H1 (cell line): ENCODE measurements around the gene TSN. TPM values are rescaled to one million over a fixed set of nuclear protein-coding genes. Genes with fewer than 3 reads are reported as not detected.

Experiments
- CTCF ChIA-PET: fragments of 300-600 bp; sonication (Branson Sonifier 250); formaldehyde crosslinking; loops from one replicate; lab custom pipeline; 2021; ENCODE audit not compliant: partially characterized antibody; lab: Charles Lee
- POLR2A ChIA-PET: fragments of 300-600 bp; sonication (Branson Sonifier 250); formaldehyde crosslinking; loops from one replicate; lab custom pipeline; 2021; ENCODE audit warnings: inconsistent platforms; ENCODE audit not compliant: partially characterized antibody; lab: Charles Lee
- DNase-seq, 2 experiments: peaks; one replicate each; pipeline versions ENCODE4 v3.0.0 to v3.0.0-alpha.2; 2010 to 2022; ENCODE audit warnings: low spot score in 2 of 2, low read depth in 1 of 2, mixed read lengths in 1 of 2
- FAIRE-seq: peaks from 2 replicates; lab custom pipeline; 2011; peaks lifted over from hg19 to GRCh38; lab: Jason Lieb, UNC
- H2AFZ ChIP-seq: 2 replicates; pipeline ENCODE4 v1.8.1; 2012; ENCODE audit warnings: low read length, inconsistent platforms
- H2AK5ac ChIP-seq: 2 replicates; pipeline ENCODE4 v1.6.1; 2013; ENCODE audit warnings: low read depth, low read length
- H2BK120ac ChIP-seq: replicated peaks from 2 replicates; pipeline ENCODE3; 2013; ENCODE audit warnings: low read depth, low read length, inconsistent platforms
- H2BK12ac ChIP-seq: 2 replicates; pipeline ENCODE4 v1.6.1; 2013; ENCODE audit warnings: low read depth, low read length
- H2BK15ac ChIP-seq: 2 replicates; pipeline ENCODE4 v1.6.1; 2013; ENCODE audit warnings: low read length
- H2BK20ac ChIP-seq: 2 replicates; pipeline ENCODE4 v1.6.1; 2013; ENCODE audit warnings: low read length
- H2BK5ac ChIP-seq: 2 replicates; pipeline ENCODE4 v1.6.1; 2013; ENCODE audit warnings: low read depth, low read length
- H3K14ac ChIP-seq: 2 replicates; pipeline ENCODE4 v1.6.1; 2013; ENCODE audit warnings: inconsistent platforms; ENCODE audit not compliant: insufficient read length
- H3K18ac ChIP-seq: 2 replicates; pipeline ENCODE4 v1.6.1; 2013; ENCODE audit warnings: low read length; ENCODE audit errors: extremely low read depth
- H3K23ac ChIP-seq: 2 replicates; pipeline ENCODE4 v1.6.1; 2013; ENCODE audit warnings: inconsistent platforms; ENCODE audit not compliant: insufficient read length
- H3K23me2 ChIP-seq: 2 replicates; pipeline ENCODE4 v1.6.1; 2013; ENCODE audit warnings: low read depth, low read length
- H3K27ac ChIP-seq: 2 replicates; pipeline ENCODE4 v1.6.1; 2011; ENCODE audit warnings: low read depth, low read length, inconsistent platforms
- H3K27me3 ChIP-seq, 4 experiments: replicated peaks in 1 of 4; 1 replicate in 1 of 4; 2 replicates in 3 of 4; pipeline versions ENCODE4 v1.6.1 to v1.8.1; 2011 to 2013; ENCODE audit warnings: low read length in 3 of 4, mild to moderate bottlenecking in 3 of 4, inconsistent platforms in 2 of 4, mixed read lengths in 2 of 4, moderate library complexity in 1 of 4; ENCODE audit not compliant: control insufficient read depth in 3 of 4, insufficient read depth in 3 of 4; ENCODE audit errors: extremely low read depth in 1 of 4
- H3K36me3 ChIP-seq, 4 experiments: 2 replicates each; pipeline versions ENCODE4 v1.6.1 to v1.8.1; 2011 to 2013; ENCODE audit warnings: mild to moderate bottlenecking in 4 of 4, low read length in 3 of 4, moderate library complexity in 2 of 4, control low read depth in 1 of 4, inconsistent platforms in 1 of 4; ENCODE audit not compliant: insufficient read depth in 4 of 4, control insufficient read depth in 2 of 4
- H3K4ac ChIP-seq: replicated peaks from 2 replicates; pipeline ENCODE3; 2013; ENCODE audit warnings: low read length, low read depth, mixed read lengths, inconsistent platforms; ENCODE audit not compliant: insufficient read length
- H3K4me1 ChIP-seq, 4 experiments: replicated peaks in 1 of 4; 1 replicate in 1 of 4; 2 replicates in 3 of 4; pipeline versions ENCODE4 v1.6.1 to v1.8.1; 2011 to 2013; ENCODE audit warnings: low read length in 3 of 4, inconsistent platforms in 2 of 4, mixed read lengths in 1 of 4; ENCODE audit not compliant: insufficient read depth in 4 of 4, control insufficient read depth in 3 of 4
- H3K4me2 ChIP-seq, 2 experiments: 2 replicates each; pipeline versions ENCODE4 v1.6.1 to v1.8.1; 2011 to 2013; ENCODE audit warnings: low read depth in 2 of 2, low read length in 2 of 2, control low read depth in 1 of 2, inconsistent platforms in 1 of 2, mild to moderate bottlenecking in 1 of 2; ENCODE audit not compliant: insufficient read depth in 1 of 2
- H3K4me3 ChIP-seq, 4 experiments: fragments of 200-600, 300-600 bp in 1 of 4; sonication (generic), shearing (Covaris generic), sonication (Bioruptor Twin) in 1 of 4; 2 replicates each; pipeline versions ENCODE4 v1.5.1 to v1.8.1; 2011 to 2016; ENCODE audit warnings: low read length in 4 of 4, low read depth in 3 of 4, control low read depth in 2 of 4, inconsistent platforms in 2 of 4, mild to moderate bottlenecking in 2 of 4, mixed read lengths in 1 of 4, moderate library complexity in 1 of 4; ENCODE audit not compliant: insufficient read depth in 2 of 4; ENCODE audit errors: extremely low read depth in 1 of 4
- H3K56ac ChIP-seq: replicated peaks from 2 replicates; pipeline ENCODE3; 2013; ENCODE audit warnings: low read depth, mild to moderate bottlenecking, mixed read lengths, low read length, inconsistent platforms; ENCODE audit not compliant: insufficient read length
- H3K79me1 ChIP-seq: 2 replicates; pipeline ENCODE4 v1.6.1; 2013; ENCODE audit warnings: low read depth, low read length, control low read depth
- H3K79me2 ChIP-seq, 2 experiments: 2 replicates each; pipeline versions ENCODE4 v1.6.1 to v1.8.1; 2012 to 2013; ENCODE audit warnings: low read length in 2 of 2, mild to moderate bottlenecking in 2 of 2, inconsistent platforms in 1 of 2; ENCODE audit not compliant: insufficient read depth in 2 of 2, control insufficient read depth in 1 of 2
- H3K9ac ChIP-seq, 4 experiments: replicated peaks in 1 of 4; 1 replicate in 1 of 4; 2 replicates in 3 of 4; pipeline versions ENCODE4 v1.6.1 to v1.8.1; 2011 to 2013; ENCODE audit warnings: low read depth in 3 of 4, low read length in 3 of 4, control low read depth in 2 of 4, mild to moderate bottlenecking in 2 of 4, moderate library complexity in 2 of 4, inconsistent platforms in 1 of 4; ENCODE audit errors: extremely low read depth in 1 of 4
- H3K9me3 ChIP-seq, 2 experiments: 2 replicates each; pipeline versions ENCODE4 v1.6.1 to v1.8.1; 2012 to 2013; ENCODE audit warnings: mild to moderate bottlenecking in 2 of 2, moderate library complexity in 2 of 2, control low read depth in 1 of 2, inconsistent platforms in 1 of 2, low read depth in 1 of 2, low read length in 1 of 2, mixed read lengths in 1 of 2; ENCODE audit not compliant: insufficient read depth in 2 of 2
- H4K20me1 ChIP-seq, 2 experiments: replicated peaks in 1 of 2; 2 replicates each; pipeline versions ENCODE3 to v1.8.1; 2011 to 2013; ENCODE audit warnings: inconsistent platforms in 2 of 2, low read length in 2 of 2, mild to moderate bottlenecking in 1 of 2; ENCODE audit not compliant: insufficient read depth in 2 of 2, control insufficient read depth in 1 of 2
- H4K5ac ChIP-seq: 2 replicates; pipeline ENCODE4 v1.6.1; 2013; ENCODE audit warnings: low read length, low read depth, mixed read lengths, inconsistent platforms; ENCODE audit not compliant: insufficient read length
- H4K8ac ChIP-seq: 2 replicates; pipeline ENCODE4 v1.8.0; 2013; ENCODE audit warnings: mild to moderate bottlenecking, moderate library complexity, low read length, inconsistent platforms; ENCODE audit not compliant: insufficient read depth; ENCODE audit errors: extremely low read depth
- H4K91ac ChIP-seq: replicated peaks from 2 replicates; pipeline ENCODE3; 2013; ENCODE audit warnings: low read length, mixed read lengths, inconsistent platforms; ENCODE audit not compliant: insufficient read length
- ASH2L ChIP-seq: fragments of 200-600, 300-600 bp; sonication (generic); IDR thresholded peaks from one replicate; pipeline ENCODE4 v1.7.1; 2017; ENCODE audit warnings: low read length
- CREB1 ChIP-seq: IDR thresholded peaks from 2 replicates; pipeline ENCODE4 v1.6.1; 2012; ENCODE audit warnings: inconsistent platforms
- CTCF ChIP-seq, 3 experiments: IDR thresholded peaks; 1 replicate in 2 of 3; 2 replicates in 1 of 3; pipeline versions ENCODE4 v1.5.1 to v1.6.1; 2011; ENCODE audit warnings: low read length in 3 of 3, mild to moderate bottlenecking in 3 of 3, inconsistent platforms in 2 of 3, low read depth in 1 of 3, moderate library complexity in 1 of 3; ENCODE audit not compliant: insufficient read depth in 1 of 3; ENCODE audit errors: control extremely low read depth in 1 of 3
- HDAC6 ChIP-seq: IDR thresholded peaks from one replicate; pipeline ENCODE4 v1.7.1; 2012; ENCODE audit warnings: low read depth, mild to moderate bottlenecking, inconsistent platforms, low read length, moderate library complexity
- JUND ChIP-seq: IDR thresholded peaks from 2 replicates; pipeline ENCODE4 v1.6.1; 2011; ENCODE audit warnings: mild to moderate bottlenecking, improper control_type of control experiment, low read length
- PHF8 ChIP-seq: fragments of 200-600 bp; sonication (generic); conservative IDR thresholded peaks from 2 replicates; pipeline ENCODE4 v1.7.1; 2012; ENCODE audit warnings: low read depth, mild to moderate bottlenecking, inconsistent platforms, low read length, moderate library complexity
- SAP30 ChIP-seq: fragments of 300-600 bp; sonication (generic); IDR thresholded peaks from 2 replicates; pipeline ENCODE4 v1.7.1; 2012; ENCODE audit warnings: low read length, moderate library complexity, mild to moderate bottlenecking, inconsistent platforms; ENCODE audit not compliant: insufficient read depth, insufficient replicate concordance
- YY1 ChIP-seq: IDR thresholded peaks from 2 replicates; pipeline ENCODE4 v1.6.1; 2011; ENCODE audit warnings: low read depth, mild to moderate bottlenecking, low read length
- WGBS, 2 experiments: shearing (Covaris generic) in 1 of 2; methylation state at CpG; one replicate each; pipeline versions ENCODE4 v1.1.6 to v1.1.7; 2013 to 2015; ENCODE audit warnings: low lambda C conversion rate in 2 of 2, mixed read lengths in 2 of 2, inconsistent platforms in 1 of 2, low coverage in 1 of 2, missing lambda C conversion rate in 1 of 2; ENCODE audit not compliant: insufficient replicate concordance in 2 of 2, insufficient coverage in 1 of 2, insufficient read length in 1 of 2; ENCODE audit errors: extremely low coverage in 1 of 2, missing lambda C conversion rate in 1 of 2; 5-methylcytosine and 5-hydroxymethylcytosine counted together
- polyA plus RNA-seq, 7 experiments: library from polyadenylated mRNA; depleted of rRNA in 3 of 7; stranded (reverse) in 5 of 7; unstranded in 2 of 7; fragments of >200 nt in 5 of 7; fragments of 200-250 nt in 2 of 7; gene quantifications; 1 replicate in 5 of 7; 2 replicates in 1 of 7; 4 replicates in 1 of 7; pipeline versions ENCODE4 v1.2.1 to v1.2.3, GENCODE V29; 2011 to 2013; ENCODE audit warnings: missing spikeins in 2 of 7, mixed read lengths in 2 of 7
- total RNA-seq: library from RNA; stranded (reverse); fragmentation: NEBNext Ultra II Directional; extraction: Animal tissue kit (Norgen Biotek cat#: 25700); gene quantifications from 2 replicates; pipeline ENCODE4 v1.2.1, GENCODE V29; 2021
- TF ChIP-seq, protein P1 (sequence below): IDR thresholded peaks from 2 replicates; pipeline ENCODE4 v1.6.1; 2012; ENCODE audit warnings: inconsistent platforms

The TSN gene
- total and polyA plus RNA-seq, 2 of the 8 experiments (the other 6 are each of a cell fraction or from before 2014, with no cell fraction given), result 44.4 to 96.1 TPM

DNA sequence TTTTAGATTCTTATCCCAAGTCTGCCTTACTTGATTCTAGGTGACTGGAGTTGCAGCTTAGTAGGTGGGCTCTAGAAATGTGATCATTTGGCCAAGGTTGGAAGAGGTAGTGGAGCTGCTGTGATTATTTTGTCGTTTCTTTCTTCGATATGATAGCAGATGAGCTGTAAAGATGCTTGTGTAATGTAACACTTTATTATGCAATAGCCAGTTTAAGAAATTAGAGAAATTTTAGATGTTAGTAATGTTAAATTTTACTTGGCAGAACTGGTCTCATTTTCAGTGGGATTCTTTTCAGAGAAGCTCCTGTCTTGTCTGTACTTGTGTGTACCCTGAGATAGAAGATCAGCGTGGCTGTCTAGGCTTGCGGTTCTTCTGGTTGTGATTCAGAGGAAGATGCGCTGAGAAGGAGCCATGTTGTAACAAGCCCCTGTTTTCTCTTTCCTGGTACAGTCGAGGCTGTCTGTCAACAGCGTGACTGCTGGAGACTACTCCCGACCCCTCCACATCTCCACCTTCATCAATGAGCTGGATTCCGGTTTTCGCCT lies 9.3 kb downstream of the TSN start:
- no peak overlapping the region for H3K9ac ChIP-seq
- no peak overlapping the region for H2BK20ac ChIP-seq
- H3K56ac ChIP-seq, result no peak overlapping the region
- no peak overlapping the region for H2AK5ac ChIP-seq
- no peak overlapping the region for H2BK5ac ChIP-seq
- H3K14ac ChIP-seq, result no peak overlapping the region
- H4K20me1 ChIP-seq, result peaks cover 0 to 2% of the 10 kb centered on the region in 2 experiments
- H3K27ac ChIP-seq, result no peak overlapping the region
- no peaks in the 10 kb centered on the region for H3K4me1 ChIP-seq
- no peak overlapping the region for H4K5ac ChIP-seq
- ChIA-PET POLR2A (interaction anchor here (0.8 to 2.4 kb wide), 3 partner anchors 9 to 116 kb away, joined by 3 to 6 read pairs (median 3); partner anchors contain the start of genes NIFK and TSN), CTCF (no interaction called here)
- no peaks in the 10 kb centered on the region for H3K79me1 ChIP-seq
- no peak overlapping the region for H4K91ac ChIP-seq
- H2BK15ac ChIP-seq, result no peak overlapping the region
- H3K27me3 ChIP-seq, result no peaks in the 10 kb centered on the region
- FAIRE-seq, result no peak
- no peak overlapping the region for H2BK120ac ChIP-seq
- no peak overlapping the region for H3K4me3 ChIP-seq
- no peak overlapping the region for H2AFZ ChIP-seq
- no peak overlapping the region for H3K4me2 ChIP-seq
- H3K23me2 ChIP-seq, result no peaks in the 10 kb centered on the region
- no peak overlapping the region for H2BK12ac ChIP-seq
- DNase-seq, result no peak
- peaks cover 0 to 5% of the 10 kb centered on the region in 2 experiments; a peak in 2 of 4 replicates for H3K79me2 ChIP-seq
- no peak overlapping the region for H4K8ac ChIP-seq
- no peaks in the 10 kb centered on the region for H3K9me3 ChIP-seq
- no peak for TF ChIP-seq ASH2L
- TF ChIP-seq, protein P1, sequence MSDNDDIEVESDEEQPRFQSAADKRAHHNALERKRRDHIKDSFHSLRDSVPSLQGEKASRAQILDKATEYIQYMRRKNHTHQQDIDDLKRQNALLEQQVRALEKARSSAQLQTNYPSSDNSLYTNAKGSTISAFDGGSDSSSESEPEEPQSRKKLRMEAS, result no peak
- no peak for TF ChIP-seq CTCF (IDR thresholded peaks at IDR 0.05; ENCODE audit: control extremely low read depth in 1 of 3, insufficient read depth in 1 of 3, low read depth in 1 of 3, low read length in 3 of 3)
- TF ChIP-seq PHF8, result no peak
- no peak for TF ChIP-seq SAP30
- no peak for TF ChIP-seq YY1
- no peak for TF ChIP-seq JUND
- no peak for TF ChIP-seq HDAC6
- TF ChIP-seq CREB1, result no peak
- H3K23ac ChIP-seq, result no peak overlapping the region
- H3K4ac ChIP-seq, result no peak overlapping the region
- no peak overlapping the region for H3K18ac ChIP-seq
- 91% methylated on average over 10 of the region's 10 CpGs; no CpG with 5 or more reads in 1 of the 2 experiments for WGBS, 2 experiments
- peaks cover 30 to 82% (median 63%) of the 10 kb centered on the region in 4 experiments for H3K36me3 ChIP-seq
